ENCODE results near the gene FIBIN.

Gene FIBIN

GRCh38 chr11:27002431-27002830 is 8.5 kb downstream of the FIBIN start:
- POLR2A ChIA-PET, result no interaction called here
- no peak for DNase-seq (ENCODE audit: extremely low spot score)
- CTCF ChIA-PET, result interaction anchor here (0.6 kb wide), 1 partner anchor 116 kb away, joined by 5 read pairs; no protein-coding TSS in a partner anchor
- no peak for TF ChIP-seq FOXK2 (IDR thresholded peaks at IDR 0.05)
- TF ChIP-seq ZNF384 (IDR thresholded peaks at IDR 0.05), result no peak
- TF ChIP-seq ELF4 (IDR thresholded peaks at IDR 0.05), result no peak
- no peak for TF ChIP-seq SP1 (IDR thresholded peaks at IDR 0.05)
- TF ChIP-seq BHLHE40 (IDR thresholded peaks at IDR 0.05; ENCODE audit: borderline replicate concordance), result no peak
- TF ChIP-seq PKNOX1 (IDR thresholded peaks at IDR 0.05), result no peak
- TF ChIP-seq FOXA1 (IDR thresholded peaks at IDR 0.05), result no peak
- TF ChIP-seq LEF1 (IDR thresholded peaks at IDR 0.05; ENCODE audit: borderline replicate concordance), result no peak
- TF ChIP-seq FOXM1 (IDR thresholded peaks at IDR 0.05; ENCODE audit: borderline replicate concordance), result no peak
- no peak for TF ChIP-seq CTBP1 (IDR thresholded peaks at IDR 0.05; ENCODE audit: borderline replicate concordance)
- TF ChIP-seq HDGF (IDR thresholded peaks at IDR 0.05; ENCODE audit: borderline replicate concordance), result no peak
- no peak for TF ChIP-seq TARDBP (IDR thresholded peaks at IDR 0.05)
- no peak for TF ChIP-seq ARNT (IDR thresholded peaks at IDR 0.05)
- no peak for TF ChIP-seq L3MBTL2 (conservative IDR thresholded peaks at IDR 0.05)
- TF ChIP-seq SUZ12 (IDR thresholded peaks at IDR 0.05), result no peak
- no peak for TF ChIP-seq NFRKB (IDR thresholded peaks at IDR 0.05)

- CTCF ChIA-PET, result no interaction called here
Measured at GRCh38 chr11:27002838-27003237, 8.9 kb downstream of the FIBIN start.

GRCh38 chr11:27004103-27004502 is 10.2 kb downstream of the FIBIN start:
- POLR2A ChIA-PET, result no interaction called here
- CTCF ChIA-PET, result interaction anchor here (0.7 kb wide), 1 partner anchor 12 kb away, joined by 3 read pairs; no protein-coding TSS in a partner anchor
- TF ChIP-seq FOXM1 (IDR thresholded peaks at IDR 0.05; ENCODE audit: borderline replicate concordance) (no peak), L3MBTL2 (conservative IDR thresholded peaks at IDR 0.05) (no peak), ELF4 (IDR thresholded peaks at IDR 0.05) (no peak), ZNF384 (IDR thresholded peaks at IDR 0.05) (no peak), SP1 (IDR thresholded peaks at IDR 0.05) (no peak), ARNT (IDR thresholded peaks at IDR 0.05) (no peak), PKNOX1 (IDR thresholded peaks at IDR 0.05) (no peak), HDGF (IDR thresholded peaks at IDR 0.05; ENCODE audit: borderline replicate concordance) (no peak)
- DNase-seq (ENCODE audit: extremely low spot score), result no peak

More at GRCh38 chr11:27002838-27003237, 8.9 kb downstream of the FIBIN start:
- no peak for TF ChIP-seq ARNT (IDR thresholded peaks at IDR 0.05)
- TF ChIP-seq LEF1 (IDR thresholded peaks at IDR 0.05; ENCODE audit: borderline replicate concordance), result no peak
- no peak for TF ChIP-seq SP1 (IDR thresholded peaks at IDR 0.05)
- no peak for TF ChIP-seq TARDBP (IDR thresholded peaks at IDR 0.05)
- POLR2A ChIA-PET, result no interaction called here
- no peak for DNase-seq (ENCODE audit: extremely low spot score)

- ChIA-PET CTCF (no interaction called here), POLR2A (no interaction called here)
- no peak for DNase-seq (ENCODE audit: extremely low spot score)
- no peak for TF ChIP-seq CTBP1 (IDR thresholded peaks at IDR 0.05; ENCODE audit: borderline replicate concordance)
- no peak for TF ChIP-seq FOXA1 (IDR thresholded peaks at IDR 0.05)
- no peak for TF ChIP-seq PKNOX1 (IDR thresholded peaks at IDR 0.05)
- TF ChIP-seq BHLHE40 (IDR thresholded peaks at IDR 0.05; ENCODE audit: borderline replicate concordance), result no peak
- no peak for TF ChIP-seq LEF1 (IDR thresholded peaks at IDR 0.05; ENCODE audit: borderline replicate concordance)
- no peak for TF ChIP-seq L3MBTL2 (conservative IDR thresholded peaks at IDR 0.05)
- TF ChIP-seq ARNT (IDR thresholded peaks at IDR 0.05), result no peak
- no peak for TF ChIP-seq NFRKB (IDR thresholded peaks at IDR 0.05)
- TF ChIP-seq FOXM1 (IDR thresholded peaks at IDR 0.05; ENCODE audit: borderline replicate concordance), result no peak
- no peak for TF ChIP-seq FOXK2 (IDR thresholded peaks at IDR 0.05)
- no peak for TF ChIP-seq SUZ12 (IDR thresholded peaks at IDR 0.05)
- no peak for TF ChIP-seq SP1 (IDR thresholded peaks at IDR 0.05)
- TF ChIP-seq ELF4 (IDR thresholded peaks at IDR 0.05), result no peak
- TF ChIP-seq HDGF (IDR thresholded peaks at IDR 0.05; ENCODE audit: borderline replicate concordance), result no peak
Measured at GRCh38 chr11:27008811-27009535, 15.1 kb downstream of the FIBIN start.

GRCh38 chr11:27011560-27012233 is 17.8 kb downstream of the FIBIN start:
- TF ChIP-seq ZNF384 (IDR thresholded peaks at IDR 0.05) (no peak), SP1 (IDR thresholded peaks at IDR 0.05) (no peak), LEF1 (IDR thresholded peaks at IDR 0.05; ENCODE audit: borderline replicate concordance) (no peak), FOXA1 (IDR thresholded peaks at IDR 0.05) (no peak), BHLHE40 (IDR thresholded peaks at IDR 0.05; ENCODE audit: borderline replicate concordance) (no peak)
- CTCF ChIA-PET, result no interaction called here
- DNase-seq (ENCODE audit: extremely low spot score), result no peak
- POLR2A ChIA-PET, result interaction anchor here (1.2 kb wide), 1 partner anchor 222 kb away, joined by 3 read pairs; no protein-coding TSS in a partner anchor

- CTCF ChIA-PET, result no interaction called here
- TF ChIP-seq HDGF (IDR thresholded peaks at IDR 0.05; ENCODE audit: borderline replicate concordance) (no peak), FOXA1 (IDR thresholded peaks at IDR 0.05) (no peak), PKNOX1 (IDR thresholded peaks at IDR 0.05) (no peak), FOXM1 (IDR thresholded peaks at IDR 0.05; ENCODE audit: borderline replicate concordance) (no peak), NFRKB (IDR thresholded peaks at IDR 0.05) (no peak), ZNF384 (IDR thresholded peaks at IDR 0.05) (no peak), TARDBP (IDR thresholded peaks at IDR 0.05) (no peak), SP1 (IDR thresholded peaks at IDR 0.05) (no peak), LEF1 (IDR thresholded peaks at IDR 0.05; ENCODE audit: borderline replicate concordance) (no peak), ARNT (IDR thresholded peaks at IDR 0.05) (no peak), L3MBTL2 (conservative IDR thresholded peaks at IDR 0.05) (no peak)
- POLR2A ChIA-PET, result interaction anchor here (1.2 kb wide), 1 partner anchor 222 kb away, joined by 3 read pairs; no protein-coding TSS in a partner anchor
- peak; percentile 16 for DNase-seq (ENCODE audit: extremely low spot score)
Measured at GRCh38 chr11:27012234-27012921, 18.5 kb downstream of the FIBIN start.

Data from HEK293T (cell line).